ENCODE measurements around the gene SLCO4A1.

GRCh38 chr20:62608218-62608565 lies 34.1 kb upstream of the SLCO4A1 start:
- no peak for TF ChIP-seq ZFP3 (CRISPR knock-in tag; IDR thresholded peaks at IDR 0.05)
- no peak for TF ChIP-seq ZNF8 (CRISPR knock-in tag; IDR thresholded peaks at IDR 0.05)
- no peak for TF ChIP-seq BACH2 (CRISPR knock-in tag; IDR thresholded peaks at IDR 0.05; ENCODE audit: borderline replicate concordance)
- no peak for TF ChIP-seq PPARA (CRISPR knock-in tag; IDR thresholded peaks at IDR 0.05; ENCODE audit: borderline replicate concordance)
- TF ChIP-seq CSDC2 (CRISPR knock-in tag; IDR thresholded peaks at IDR 0.05), result no peak
- TF ChIP-seq ZNF565 (CRISPR knock-in tag; conservative IDR thresholded peaks at IDR 0.05; ENCODE audit: low read depth), result no peak
- no peak for TF ChIP-seq PATZ1 (CRISPR knock-in tag; IDR thresholded peaks at IDR 0.05; ENCODE audit: borderline replicate concordance)
- no peak for TF ChIP-seq ISL1 (CRISPR knock-in tag; IDR thresholded peaks at IDR 0.05)
- TF ChIP-seq TOX (CRISPR knock-in tag; IDR thresholded peaks at IDR 0.05; ENCODE audit: borderline replicate concordance), result no peak
- no peak for TF ChIP-seq CREB5 (CRISPR knock-in tag; IDR thresholded peaks at IDR 0.05; ENCODE audit: low read depth)
